H1 (cell line): ENCODE results near the gene C19orf12. TPM values are rescaled to one million over a fixed set of nuclear protein-coding genes. Genes with fewer than 3 reads are reported as not detected.

Source experiments
- CTCF ChIA-PET: fragments of 300-600 bp; sonication (Branson Sonifier 250); formaldehyde crosslinking; loops from one replicate; lab custom pipeline; 2021; ENCODE audit not compliant: partially characterized antibody; lab: Charles Lee
- POLR2A ChIA-PET: fragments of 300-600 bp; sonication (Branson Sonifier 250); formaldehyde crosslinking; loops from one replicate; lab custom pipeline; 2021; ENCODE audit warnings: inconsistent platforms; ENCODE audit not compliant: partially characterized antibody; lab: Charles Lee
- DNase-seq, 2 experiments: peaks; one replicate each; pipeline versions ENCODE4 v3.0.0 to v3.0.0-alpha.2; 2010 to 2022; ENCODE audit warnings: low spot score in 2 of 2, low read depth in 1 of 2, mixed read lengths in 1 of 2
- FAIRE-seq: peaks from 2 replicates; lab custom pipeline; 2011; peaks lifted over from hg19 to GRCh38; lab: Jason Lieb, UNC
- H2AFZ ChIP-seq: 2 replicates; pipeline ENCODE4 v1.8.1; 2012; ENCODE audit warnings: low read length, inconsistent platforms
- H2AK5ac ChIP-seq: 2 replicates; pipeline ENCODE4 v1.6.1; 2013; ENCODE audit warnings: low read depth, low read length
- H2BK120ac ChIP-seq: replicated peaks from 2 replicates; pipeline ENCODE3; 2013; ENCODE audit warnings: low read depth, low read length, inconsistent platforms
- H2BK12ac ChIP-seq: 2 replicates; pipeline ENCODE4 v1.6.1; 2013; ENCODE audit warnings: low read depth, low read length
- H2BK15ac ChIP-seq: 2 replicates; pipeline ENCODE4 v1.6.1; 2013; ENCODE audit warnings: low read length
- H2BK20ac ChIP-seq: 2 replicates; pipeline ENCODE4 v1.6.1; 2013; ENCODE audit warnings: low read length
- H2BK5ac ChIP-seq: 2 replicates; pipeline ENCODE4 v1.6.1; 2013; ENCODE audit warnings: low read depth, low read length
- H3K14ac ChIP-seq: 2 replicates; pipeline ENCODE4 v1.6.1; 2013; ENCODE audit warnings: inconsistent platforms; ENCODE audit not compliant: insufficient read length
- H3K18ac ChIP-seq: 2 replicates; pipeline ENCODE4 v1.6.1; 2013; ENCODE audit warnings: low read length; ENCODE audit errors: extremely low read depth
- H3K23ac ChIP-seq: 2 replicates; pipeline ENCODE4 v1.6.1; 2013; ENCODE audit warnings: inconsistent platforms; ENCODE audit not compliant: insufficient read length
- H3K23me2 ChIP-seq: 2 replicates; pipeline ENCODE4 v1.6.1; 2013; ENCODE audit warnings: low read depth, low read length
- H3K27ac ChIP-seq: 2 replicates; pipeline ENCODE4 v1.6.1; 2011; ENCODE audit warnings: low read depth, low read length, inconsistent platforms
- H3K27me3 ChIP-seq, 4 experiments: replicated peaks in 1 of 4; 1 replicate in 1 of 4; 2 replicates in 3 of 4; pipeline versions ENCODE4 v1.6.1 to v1.8.1; 2011 to 2013; ENCODE audit warnings: low read length in 3 of 4, mild to moderate bottlenecking in 3 of 4, inconsistent platforms in 2 of 4, mixed read lengths in 2 of 4, moderate library complexity in 1 of 4; ENCODE audit not compliant: control insufficient read depth in 3 of 4, insufficient read depth in 3 of 4; ENCODE audit errors: extremely low read depth in 1 of 4
- H3K36me3 ChIP-seq, 4 experiments: 2 replicates each; pipeline versions ENCODE4 v1.6.1 to v1.8.1; 2011 to 2013; ENCODE audit warnings: mild to moderate bottlenecking in 4 of 4, low read length in 3 of 4, moderate library complexity in 2 of 4, control low read depth in 1 of 4, inconsistent platforms in 1 of 4; ENCODE audit not compliant: insufficient read depth in 4 of 4, control insufficient read depth in 2 of 4
- H3K4ac ChIP-seq: replicated peaks from 2 replicates; pipeline ENCODE3; 2013; ENCODE audit warnings: low read length, low read depth, mixed read lengths, inconsistent platforms; ENCODE audit not compliant: insufficient read length
- H3K4me1 ChIP-seq, 4 experiments: replicated peaks in 1 of 4; 1 replicate in 1 of 4; 2 replicates in 3 of 4; pipeline versions ENCODE4 v1.6.1 to v1.8.1; 2011 to 2013; ENCODE audit warnings: low read length in 3 of 4, inconsistent platforms in 2 of 4, mixed read lengths in 1 of 4; ENCODE audit not compliant: insufficient read depth in 4 of 4, control insufficient read depth in 3 of 4
- H3K4me2 ChIP-seq, 2 experiments: 2 replicates each; pipeline versions ENCODE4 v1.6.1 to v1.8.1; 2011 to 2013; ENCODE audit warnings: low read depth in 2 of 2, low read length in 2 of 2, control low read depth in 1 of 2, inconsistent platforms in 1 of 2, mild to moderate bottlenecking in 1 of 2; ENCODE audit not compliant: insufficient read depth in 1 of 2
- H3K4me3 ChIP-seq, 4 experiments: fragments of 200-600, 300-600 bp in 1 of 4; sonication (generic), shearing (Covaris generic), sonication (Bioruptor Twin) in 1 of 4; 2 replicates each; pipeline versions ENCODE4 v1.5.1 to v1.8.1; 2011 to 2016; ENCODE audit warnings: low read length in 4 of 4, low read depth in 3 of 4, control low read depth in 2 of 4, inconsistent platforms in 2 of 4, mild to moderate bottlenecking in 2 of 4, mixed read lengths in 1 of 4, moderate library complexity in 1 of 4; ENCODE audit not compliant: insufficient read depth in 2 of 4; ENCODE audit errors: extremely low read depth in 1 of 4
- H3K56ac ChIP-seq: replicated peaks from 2 replicates; pipeline ENCODE3; 2013; ENCODE audit warnings: low read depth, mild to moderate bottlenecking, mixed read lengths, low read length, inconsistent platforms; ENCODE audit not compliant: insufficient read length
- H3K79me1 ChIP-seq: 2 replicates; pipeline ENCODE4 v1.6.1; 2013; ENCODE audit warnings: low read depth, low read length, control low read depth
- H3K79me2 ChIP-seq, 2 experiments: 2 replicates each; pipeline versions ENCODE4 v1.6.1 to v1.8.1; 2012 to 2013; ENCODE audit warnings: low read length in 2 of 2, mild to moderate bottlenecking in 2 of 2, inconsistent platforms in 1 of 2; ENCODE audit not compliant: insufficient read depth in 2 of 2, control insufficient read depth in 1 of 2
- H3K9ac ChIP-seq, 4 experiments: replicated peaks in 1 of 4; 1 replicate in 1 of 4; 2 replicates in 3 of 4; pipeline versions ENCODE4 v1.6.1 to v1.8.1; 2011 to 2013; ENCODE audit warnings: low read depth in 3 of 4, low read length in 3 of 4, control low read depth in 2 of 4, mild to moderate bottlenecking in 2 of 4, moderate library complexity in 2 of 4, inconsistent platforms in 1 of 4; ENCODE audit errors: extremely low read depth in 1 of 4
- H3K9me3 ChIP-seq, 2 experiments: 2 replicates each; pipeline versions ENCODE4 v1.6.1 to v1.8.1; 2012 to 2013; ENCODE audit warnings: mild to moderate bottlenecking in 2 of 2, moderate library complexity in 2 of 2, control low read depth in 1 of 2, inconsistent platforms in 1 of 2, low read depth in 1 of 2, low read length in 1 of 2, mixed read lengths in 1 of 2; ENCODE audit not compliant: insufficient read depth in 2 of 2
- H4K20me1 ChIP-seq, 2 experiments: replicated peaks in 1 of 2; 2 replicates each; pipeline versions ENCODE3 to v1.8.1; 2011 to 2013; ENCODE audit warnings: inconsistent platforms in 2 of 2, low read length in 2 of 2, mild to moderate bottlenecking in 1 of 2; ENCODE audit not compliant: insufficient read depth in 2 of 2, control insufficient read depth in 1 of 2
- H4K5ac ChIP-seq: 2 replicates; pipeline ENCODE4 v1.6.1; 2013; ENCODE audit warnings: low read length, low read depth, mixed read lengths, inconsistent platforms; ENCODE audit not compliant: insufficient read length
- H4K8ac ChIP-seq: 2 replicates; pipeline ENCODE4 v1.8.0; 2013; ENCODE audit warnings: mild to moderate bottlenecking, moderate library complexity, low read length, inconsistent platforms; ENCODE audit not compliant: insufficient read depth; ENCODE audit errors: extremely low read depth
- H4K91ac ChIP-seq: replicated peaks from 2 replicates; pipeline ENCODE3; 2013; ENCODE audit warnings: low read length, mixed read lengths, inconsistent platforms; ENCODE audit not compliant: insufficient read length
- CBX8 ChIP-seq: fragments of 300-800, 300-1000 bp; sonication (generic); IDR thresholded peaks from 2 replicates; pipeline ENCODE4 v1.7.1; 2016; ENCODE audit warnings: low read depth, low read length, borderline replicate concordance
- CEBPB ChIP-seq: IDR thresholded peaks from 2 replicates; pipeline ENCODE4 v1.6.1; 2012; ENCODE audit warnings: low read depth, low read length
- CREB1 ChIP-seq: IDR thresholded peaks from 2 replicates; pipeline ENCODE4 v1.6.1; 2012; ENCODE audit warnings: inconsistent platforms
- EGR1 ChIP-seq: IDR thresholded peaks from 2 replicates; pipeline ENCODE4 v1.6.1; 2011; ENCODE audit warnings: low read depth, low read length, borderline replicate concordance
- HDAC6 ChIP-seq: IDR thresholded peaks from one replicate; pipeline ENCODE4 v1.7.1; 2012; ENCODE audit warnings: low read depth, mild to moderate bottlenecking, inconsistent platforms, low read length, moderate library complexity
- MAFK ChIP-seq: IDR thresholded peaks from 2 replicates; pipeline ENCODE4 v1.6.1; 2012; ENCODE audit warnings: low read depth, mild to moderate bottlenecking, improper control_type of control experiment, low read length
- PHF8 ChIP-seq: fragments of 200-600 bp; sonication (generic); conservative IDR thresholded peaks from 2 replicates; pipeline ENCODE4 v1.7.1; 2012; ENCODE audit warnings: low read depth, mild to moderate bottlenecking, inconsistent platforms, low read length, moderate library complexity
- POLR2AphosphoS5 ChIP-seq: IDR thresholded peaks from 2 replicates; pipeline ENCODE4 v1.6.1; 2011; ENCODE audit warnings: low read depth, low read length
- RNF2 ChIP-seq: fragments of 200-900, 300-1000 bp; sonication (generic); IDR thresholded peaks from 2 replicates; pipeline ENCODE4 v1.7.1; 2016; ENCODE audit warnings: borderline replicate concordance, low read depth, mild to moderate bottlenecking, antibody characterized with exemption, low read length; ENCODE audit not compliant: poor library complexity, severe bottlenecking; ENCODE audit errors: missing control alignments
- SRF ChIP-seq: IDR thresholded peaks from 2 replicates; pipeline ENCODE4 v1.6.1; 2011; ENCODE audit warnings: mild to moderate bottlenecking, low read depth, low read length, moderate library complexity
- SUZ12 ChIP-seq: fragments of 200-600 bp; sonication (generic); IDR thresholded peaks from 2 replicates; pipeline ENCODE4 v1.6.1; 2012; ENCODE audit warnings: mild to moderate bottlenecking, inconsistent platforms, low read length, moderate library complexity, mixed read lengths
- TBP ChIP-seq: IDR thresholded peaks from 2 replicates; pipeline ENCODE4 v1.6.1; 2011; ENCODE audit warnings: low read depth, low read length, improper control_type of control experiment
- TCF12 ChIP-seq: IDR thresholded peaks from 2 replicates; pipeline ENCODE4 v1.6.1; 2011; ENCODE audit warnings: low read depth, mild to moderate bottlenecking, low read length
- WGBS, 2 experiments: shearing (Covaris generic) in 1 of 2; methylation state at CpG; one replicate each; pipeline versions ENCODE4 v1.1.6 to v1.1.7; 2013 to 2015; ENCODE audit warnings: low lambda C conversion rate in 2 of 2, mixed read lengths in 2 of 2, inconsistent platforms in 1 of 2, low coverage in 1 of 2, missing lambda C conversion rate in 1 of 2; ENCODE audit not compliant: insufficient replicate concordance in 2 of 2, insufficient coverage in 1 of 2, insufficient read length in 1 of 2; ENCODE audit errors: extremely low coverage in 1 of 2, missing lambda C conversion rate in 1 of 2; 5-methylcytosine and 5-hydroxymethylcytosine counted together
- polyA plus RNA-seq, 7 experiments: library from polyadenylated mRNA; depleted of rRNA in 3 of 7; stranded (reverse) in 5 of 7; unstranded in 2 of 7; fragments of >200 nt in 5 of 7; fragments of 200-250 nt in 2 of 7; gene quantifications; 1 replicate in 5 of 7; 2 replicates in 1 of 7; 4 replicates in 1 of 7; pipeline versions ENCODE4 v1.2.1 to v1.2.3, GENCODE V29; 2011 to 2013; ENCODE audit warnings: missing spikeins in 2 of 7, mixed read lengths in 2 of 7
- total RNA-seq: library from RNA; stranded (reverse); fragmentation: NEBNext Ultra II Directional; extraction: Animal tissue kit (Norgen Biotek cat#: 25700); gene quantifications from 2 replicates; pipeline ENCODE4 v1.2.1, GENCODE V29; 2021
- TF ChIP-seq, protein P1 (sequence below): IDR thresholded peaks from 2 replicates; pipeline ENCODE4 v1.6.1; 2012; ENCODE audit warnings: inconsistent platforms

Gene C19orf12
- total and polyA plus RNA-seq, 2 of the 8 experiments (the other 6 are each of a cell fraction or from before 2014, with no cell fraction given): 10.7 to 11.9 TPM

DNA sequence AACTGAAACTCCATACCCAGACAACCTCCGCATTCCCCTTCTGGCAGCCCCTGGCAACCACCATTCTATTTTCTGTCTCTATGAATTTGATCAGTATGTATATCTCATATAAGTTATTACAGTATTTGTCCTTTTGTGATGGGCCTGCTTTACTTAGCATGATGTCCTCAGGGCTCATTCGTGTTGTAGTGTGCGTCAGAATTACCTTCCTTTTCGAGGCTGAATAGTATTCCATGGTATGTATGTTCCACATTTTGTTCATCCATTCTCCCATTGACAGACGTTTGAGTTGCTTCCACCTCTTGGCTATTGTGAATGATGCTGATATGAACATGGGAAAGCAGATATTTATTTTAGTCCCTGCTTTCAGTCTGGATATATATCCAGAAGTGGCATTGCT, 44.8 kb downstream of the C19orf12 start:
- FAIRE-seq: no peak
- CTCF ChIA-PET: interaction anchor here (7.8 kb wide), 1 partner anchor 60 kb away, joined by 46 read pairs; no protein-coding TSS in a partner anchor
- POLR2A ChIA-PET: no interaction called here
- TF ChIP-seq CREB1 (no peak), TBP (no peak), POLR2AphosphoS5 (no peak), EGR1 (no peak), TCF12 (no peak), CBX8 (no peak), SRF (no peak), MAFK (no peak), RNF2 (no peak), PHF8 (no peak), CEBPB (no peak), SUZ12 (no peak), HDAC6 (no peak)
- TF ChIP-seq, protein P1, sequence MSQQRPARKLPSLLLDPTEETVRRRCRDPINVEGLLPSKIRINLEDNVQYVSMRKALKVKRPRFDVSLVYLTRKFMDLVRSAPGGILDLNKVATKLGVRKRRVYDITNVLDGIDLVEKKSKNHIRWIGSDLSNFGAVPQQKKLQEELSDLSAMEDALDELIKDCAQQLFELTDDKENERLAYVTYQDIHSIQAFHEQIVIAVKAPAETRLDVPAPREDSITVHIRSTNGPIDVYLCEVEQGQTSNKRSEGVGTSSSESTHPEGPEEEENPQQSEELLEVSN: no peak

More for the DNA sequence above, 44.8 kb downstream of the C19orf12 start:
- H2AK5ac ChIP-seq: no peak overlapping the region
- H4K8ac ChIP-seq: no peak overlapping the region
- H3K4me2 ChIP-seq: no peak overlapping the region
- no peak overlapping the region for H2AFZ ChIP-seq
- DNase-seq: no peak
- no peak overlapping the region for H4K91ac ChIP-seq
- no peak overlapping the region for H3K27ac ChIP-seq
- no peak overlapping the region for H3K18ac ChIP-seq
- no peak overlapping the region for H2BK20ac ChIP-seq
- no peak overlapping the region for H3K14ac ChIP-seq
- no peak overlapping the region for H4K5ac ChIP-seq
- no peak overlapping the region for H2BK15ac ChIP-seq
- no peak overlapping the region for H3K9ac ChIP-seq
- no peak overlapping the region for H3K4ac ChIP-seq
- H3K23me2 ChIP-seq: peaks cover 10% of the 10 kb centered on the region
- H3K9me3 ChIP-seq: no peaks in the 10 kb centered on the region
- H4K20me1 ChIP-seq: peaks cover 3 to 9% of the 10 kb centered on the region in 2 experiments
- H3K79me1 ChIP-seq: peaks cover 21% of the 10 kb centered on the region
- H2BK12ac ChIP-seq: no peak overlapping the region
- peaks cover 0 to 21% (median 18%) of the 10 kb centered on the region in 4 experiments; a peak in 6 of 7 replicates for H3K4me1 ChIP-seq
- H3K27me3 ChIP-seq: no peaks in the 10 kb centered on the region
- H3K56ac ChIP-seq: no peak overlapping the region
- H2BK5ac ChIP-seq: no peak overlapping the region
- 88% methylated on average over 5 of the region's 5 CpGs; no CpG with 5 or more reads in 1 of the 2 experiments for WGBS, 2 experiments
- H3K23ac ChIP-seq: no peak overlapping the region
- peaks cover 0 to 16% (median 3%) of the 10 kb centered on the region in 4 experiments; a peak in 5 of 8 replicates for H3K36me3 ChIP-seq
- peaks cover 0 to 39% of the 10 kb centered on the region in 2 experiments; a peak in 1 of 4 replicates for H3K79me2 ChIP-seq
- no peak overlapping the region for H2BK120ac ChIP-seq
- H3K4me3 ChIP-seq: no peak overlapping the region
